GM12878 (cell line): ENCODE data around the gene ADAM10. TPM values are rescaled to one million over a fixed set of nuclear protein-coding genes. Genes with fewer than 3 reads are reported as not detected.
A peak's percentile ranks its signal among the peaks of the same experiment; 100 is the strongest.

Experiments
- ATAC-seq: fragments of 200-7000 bp; cut with Tn5 transposase; 3 replicates; pipeline ENCODE4 v1.9.1; 2020; ENCODE audit warnings: mild to moderate bottlenecking, moderate library complexity
- BruUV-seq: library from RNA; stranded (reverse); fragments of 400-500 nt; replicated peaks from 2 replicates; lab custom pipeline; 2021; lab: Mats Ljungman, UMichigan
- CTCF ChIA-PET: fragments of 300-600 bp; sonication (Branson Sonifier 250); formaldehyde crosslinking; extraction: SDS; loops from one replicate; lab custom pipeline; 2021; ENCODE audit warnings: inconsistent platforms; lab: Yijun Ruan, JAX
- POLR2A ChIA-PET: fragments of 350-600 bp; formaldehyde crosslinking; extraction: SDS; loops from one replicate; lab custom pipeline; 2021; ENCODE audit warnings: inconsistent platforms; lab: Charles Lee
- RAD21 ChIA-PET: fragments of 300-600 bp; sonication (Branson Sonifier 250); formaldehyde crosslinking; loops from one replicate; lab custom pipeline; 2023; ENCODE audit warnings: antibody characterized with exemption; ENCODE audit not compliant: unreplicated experiment; lab: Charles Lee
- SMC1A ChIA-PET: fragments of 300-600 bp; sonication (Branson Sonifier 250); formaldehyde crosslinking; loops from one replicate; lab custom pipeline; 2023; ENCODE audit not compliant: unreplicated experiment, uncharacterized antibody; lab: Charles Lee
- DNase-seq: peaks from one replicate; pipeline ENCODE4 v3.0.0-alpha.2; 2011; ENCODE audit warnings: low read depth, low spot score
- FAIRE-seq: peaks from 3 replicates; lab custom pipeline; 2011; peaks lifted over from hg19 to GRCh38; lab: Jason Lieb, UNC
- H2AFZ ChIP-seq: 2 replicates; pipeline ENCODE4 v1.6.0; 2011; ENCODE audit warnings: low read depth, low read length, control low read depth; ENCODE audit not compliant: control insufficient read depth
- H3K27ac ChIP-seq: 2 replicates; pipeline ENCODE4 v1.5.1; 2011; ENCODE audit warnings: control low read depth; ENCODE audit not compliant: control insufficient read depth, insufficient read depth
- H3K27me3 ChIP-seq, 2 experiments: replicated peaks in 1 of 2; 2 replicates each; pipeline versions ENCODE4 v1.6.0 to v1.6.1; 2011; ENCODE audit warnings: low read length in 1 of 2; ENCODE audit not compliant: control insufficient read depth in 2 of 2, insufficient read depth in 2 of 2
- H3K36me3 ChIP-seq, 2 experiments: 2 replicates each; pipeline ENCODE4 v1.5.1; 2011; ENCODE audit warnings: low read length in 1 of 2; ENCODE audit not compliant: control insufficient read depth in 2 of 2, insufficient read depth in 2 of 2
- H3K4me1 ChIP-seq: 2 replicates; pipeline ENCODE4 v1.6.1; 2011; ENCODE audit warnings: mild to moderate bottlenecking, low read length, moderate library complexity, mixed read lengths; ENCODE audit not compliant: control insufficient read depth, insufficient read depth
- H3K4me2 ChIP-seq: 2 replicates; pipeline ENCODE4 v1.6.0; 2011; ENCODE audit warnings: control low read depth; ENCODE audit not compliant: control insufficient read depth, insufficient read depth
- H3K4me3 ChIP-seq: fragments of 200-600 bp; sonication (generic); 2 replicates; pipeline ENCODE4 v1.5.1; 2016
- H3K79me2 ChIP-seq: 2 replicates; pipeline ENCODE4 v1.6.0; 2011; ENCODE audit warnings: low read length; ENCODE audit not compliant: control insufficient read depth, insufficient read depth
- H3K9ac ChIP-seq: 2 replicates; pipeline ENCODE4 v1.8.0; 2011; ENCODE audit warnings: low read length, control low read depth, mixed read lengths; ENCODE audit not compliant: control insufficient read depth, insufficient read depth
- H3K9me3 ChIP-seq: replicated peaks from 3 replicates; pipeline ENCODE4 v1.5.1; 2011; ENCODE audit warnings: mild to moderate bottlenecking, low read length; ENCODE audit not compliant: control insufficient read depth, insufficient read depth
- H4K20me1 ChIP-seq: 2 replicates; pipeline ENCODE4 v1.6.0; 2011; ENCODE audit not compliant: control insufficient read depth, insufficient read depth
- CBX5 ChIP-seq: sonication (generic); IDR thresholded peaks from 2 replicates; pipeline ENCODE4 v1.6.1; 2016; ENCODE audit warnings: low read depth, moderate library complexity, mild to moderate bottlenecking, inconsistent platforms
- CHD4 ChIP-seq: fragments of 200-600 bp; sonication (generic); IDR thresholded peaks from 2 replicates; pipeline ENCODE4 v1.6.1; 2016; ENCODE audit warnings: mild to moderate bottlenecking
- EED ChIP-seq: sonication (generic); IDR thresholded peaks from 2 replicates; pipeline ENCODE4 v1.6.1; 2016; ENCODE audit warnings: antibody characterized with exemption, low read depth
- FOXK2 ChIP-seq: fragments of 450-650 bp; IDR thresholded peaks from 2 replicates; pipeline ENCODE4 v1.6.1; 2017; ENCODE audit warnings: mild to moderate bottlenecking, moderate library complexity
- IRF4 ChIP-seq: IDR thresholded peaks from 2 replicates; pipeline ENCODE4 v1.6.1; 2011; ENCODE audit warnings: low read depth, low read length
- MEF2A ChIP-seq: IDR thresholded peaks from 2 replicates; pipeline ENCODE4 v1.6.1; 2011; ENCODE audit warnings: low read depth, mild to moderate bottlenecking, low read length, moderate library complexity; ENCODE audit not compliant: insufficient read depth
- MYB ChIP-seq: fragments of 150-350 bp; IDR thresholded peaks from 2 replicates; pipeline ENCODE4 v1.6.1; 2014; ENCODE audit warnings: mild to moderate bottlenecking, low read depth, low read length, borderline replicate concordance
- NFIC ChIP-seq: IDR thresholded peaks from 2 replicates; pipeline ENCODE4 v1.6.1; 2012; ENCODE audit warnings: low read depth, mild to moderate bottlenecking, inconsistent platforms, low read length, moderate library complexity
- RCOR1 ChIP-seq: conservative IDR thresholded peaks from 2 replicates; pipeline ENCODE4 v1.6.1; 2012; ENCODE audit warnings: low read depth, low read length, improper control_type of control experiment
- RELA ChIP-seq: fragments of 450-650 bp; IDR thresholded peaks from 2 replicates; pipeline ENCODE4 v1.8.0; 2014; ENCODE audit warnings: borderline replicate concordance; ENCODE audit not compliant: partially characterized antibody
- SMARCA5 ChIP-seq: fragments of 450-650 bp; IDR thresholded peaks from 2 replicates; pipeline ENCODE4 v1.6.1; 2017; ENCODE audit warnings: mild to moderate bottlenecking
- TCF7 ChIP-seq: IDR thresholded peaks from 2 replicates; pipeline ENCODE4 v1.6.1; 2014; ENCODE audit warnings: antibody characterized with exemption, borderline replicate concordance
- ZNF207 ChIP-seq: fragments of 450-650 bp; IDR thresholded peaks from 2 replicates; pipeline ENCODE4 v1.6.1; 2014; ENCODE audit warnings: antibody characterized with exemption, mild to moderate bottlenecking, borderline replicate concordance
- WGBS: methylation state at CpG from one replicate; pipeline ENCODE4 v1.1.6; 2016; ENCODE audit warnings: low lambda C conversion rate; ENCODE audit not compliant: insufficient replicate concordance, insufficient coverage; ENCODE audit errors: missing lambda C conversion rate; 5-methylcytosine and 5-hydroxymethylcytosine counted together
- in situ Hi-C: fragments of 300-500 bp; cut with MboI; formaldehyde crosslinking; loops from 9 replicates; pipeline ENCODE4 v1.14.3; 2018; ENCODE audit warnings: mixed read lengths
- intact Hi-C: fragments of 100-400 bp; cut with micrococcal nuclease; formaldehyde crosslinking; loops from one replicate; pipeline ENCODE4 v1.14.2; 2022; ENCODE audit not compliant: unreplicated experiment
- polyA plus RNA-seq, 11 experiments: library from polyadenylated mRNA; depleted of rRNA in 4 of 11; unstranded in 6 of 11; stranded (reverse) in 5 of 11; fragments of >200 nt; fragmentation: Nextera tagmentation in 4 of 11; fragmentation: Illumina TruSeq in 1 of 11; extraction: Ambion mirVana in 4 of 11; extraction: Trizol in 1 of 11; gene quantifications; 1 replicate in 1 of 11; 2 replicates in 10 of 11; pipeline versions ENCODE4 v1.2.1 to v1.2.3, GENCODE V29; 2011 to 2016; ENCODE audit warnings: inconsistent platforms in 2 of 11, missing spikeins in 2 of 11, low read depth in 1 of 11
- total RNA-seq, 4 experiments: library from RNA; depleted of rRNA in 3 of 4; stranded (reverse); fragments of >200 nt in 3 of 4; fragmentation: Illumina TruSeq in 1 of 4; extraction: Trizol in 1 of 4; gene quantifications; 2 replicates each; pipeline versions ENCODE4 v1.2.1 to v1.2.3, GENCODE V29; 2013 to 2021
- TF ChIP-seq, protein P1 (sequence below): IDR thresholded peaks from 2 replicates; pipeline ENCODE4 v1.6.1; 2012; ENCODE audit warnings: low read depth, low read length, improper control_type of control experiment

Gene ADAM10
- total and polyA plus RNA-seq, 10 of the 15 experiments (the other 5 are each of a cell fraction or from before 2014, with no cell fraction given): 10.0 to 88.9 (median 51.7) TPM

GRCh38 chr15:58631319-58631718 lies 118.2 kb downstream of the ADAM10 start:
- RAD21 ChIA-PET: no interaction called here
- intact Hi-C loops: no loop called here

GRCh38 chr15:58629625-58630024 lies 119.9 kb downstream of the ADAM10 start:
- Histone ChIP-seq H3K79me2 (peaks cover 2% of the 10 kb centered on the region), H3K27me3 (no peaks in the 10 kb centered on the region), H2AFZ (no peak overlapping the region), H3K27ac (no peak overlapping the region; the same call in 1 of the 2 replicates), H3K9ac (no peak overlapping the region), H3K4me1 (peaks cover 8% of the 10 kb centered on the region; the same call in 1 of the 2 replicates), H3K4me2 (no peak overlapping the region), H4K20me1 (no peaks in the 10 kb centered on the region), H3K4me3 (no peak overlapping the region), H3K36me3 (peaks cover 0 to 13% of the 10 kb centered on the region in 2 experiments; a peak in 3 of 4 replicates), H3K9me3 (no peaks in the 10 kb centered on the region)
- 100% methylated on average over 6 of the region's 6 CpGs for WGBS
- in situ Hi-C loops (no loop called here), intact Hi-C loops (no loop called here)
- TF ChIP-seq TCF7 (no peak), CHD4 (no peak), EED (no peak), ZNF207 (no peak), RCOR1 (no peak), MEF2A (no peak), IRF4 (no peak), MYB (no peak), RELA (no peak), SMARCA5 (no peak)
- TF ChIP-seq, protein P1, sequence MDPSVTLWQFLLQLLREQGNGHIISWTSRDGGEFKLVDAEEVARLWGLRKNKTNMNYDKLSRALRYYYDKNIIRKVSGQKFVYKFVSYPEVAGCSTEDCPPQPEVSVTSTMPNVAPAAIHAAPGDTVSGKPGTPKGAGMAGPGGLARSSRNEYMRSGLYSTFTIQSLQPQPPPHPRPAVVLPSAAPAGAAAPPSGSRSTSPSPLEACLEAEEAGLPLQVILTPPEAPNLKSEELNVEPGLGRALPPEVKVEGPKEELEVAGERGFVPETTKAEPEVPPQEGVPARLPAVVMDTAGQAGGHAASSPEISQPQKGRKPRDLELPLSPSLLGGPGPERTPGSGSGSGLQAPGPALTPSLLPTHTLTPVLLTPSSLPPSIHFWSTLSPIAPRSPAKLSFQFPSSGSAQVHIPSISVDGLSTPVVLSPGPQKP: no peak
- BruUV-seq: no TSS peak
- ChIA-PET RAD21 (no interaction called here), CTCF (interaction anchor here (1.0 kb wide), 1 partner anchor 106 kb away, joined by 4 read pairs; no protein-coding TSS in a partner anchor), POLR2A (no interaction called here), SMC1A (interaction anchor here (0.8 kb wide), 1 partner anchor 156 kb away, joined by 4 read pairs; no protein-coding TSS in a partner anchor)
- no peak for DNase-seq
- FAIRE-seq: no peak
- no peak for ATAC-seq

More at GRCh38 chr15:58631319-58631718, 118.2 kb downstream of the ADAM10 start:
- Histone ChIP-seq H3K4me2 (no peak overlapping the region), H3K79me2 (peaks cover 2% of the 10 kb centered on the region), H2AFZ (no peak overlapping the region), H3K4me1 (peaks cover 8% of the 10 kb centered on the region; the same call in 1 of the 2 replicates), H3K27me3 (no peaks in the 10 kb centered on the region), H3K9me3 (no peaks in the 10 kb centered on the region), H3K27ac (no peak overlapping the region), H3K9ac (no peak overlapping the region), H4K20me1 (no peaks in the 10 kb centered on the region), H3K4me3 (no peak overlapping the region), H3K36me3 (peaks cover 0 to 9% of the 10 kb centered on the region in 2 experiments; a peak in 3 of 4 replicates)
- no peak for DNase-seq
- FAIRE-seq: no peak
- ChIA-PET POLR2A (no interaction called here), CTCF (no interaction called here), SMC1A (interaction anchor here (0.8 to 1.6 kb wide), 5 partner anchors 8 to 114 kb away, joined by 3 to 4 read pairs (median 3); no protein-coding TSS in a partner anchor)
- WGBS: 98% methylated on average over 2 of the region's 2 CpGs
- in situ Hi-C loops: no loop called here
- no peak for ATAC-seq
- TF ChIP-seq FOXK2 (no peak), NFIC (0 out of 2 replicates have a peak, but pooled peaks have one; percentile 19), CBX5 (no peak)
- no TSS peak for BruUV-seq
